Measurements from ENCODE around the gene CACNB2. TPM values are rescaled to one million over a fixed set of nuclear protein-coding genes. Genes with fewer than 3 reads are reported as not detected.

The CACNB2 gene
- total and polyA plus RNA-seq, 10 of the 15 experiments (the other 5 are each of a cell fraction or from before 2014, with no cell fraction given), result 0.62 to 8.1 (median 1.2) TPM

GRCh38 chr10:18381679-18382078 lies 241.5 kb downstream of the CACNB2 start:
- ATAC-seq (peak; percentile 28; the same call in 1 of the 3 replicates), FAIRE-seq (no peak), DNase-seq (ENCODE audit: low read depth, low spot score) (no peak)
- intact Hi-C loops (cut with micrococcal nuclease; ENCODE audit: unreplicated experiment), result no loop called here
- in situ Hi-C loops (cut with MboI), result no loop called here
- Histone ChIP-seq H3K9ac (ENCODE audit: control insufficient read depth, insufficient read depth, low read length) (no peak overlapping the region), H3K27ac (ENCODE audit: control insufficient read depth, insufficient read depth) (no peak overlapping the region), H4K20me1 (ENCODE audit: control insufficient read depth, insufficient read depth) (no peaks in the 10 kb centered on the region), H2AFZ (ENCODE audit: control insufficient read depth, low read depth, low read length) (no peak overlapping the region), H3K4me1 (ENCODE audit: control insufficient read depth, insufficient read depth, low read length) (no peaks in the 10 kb centered on the region), H3K79me2 (ENCODE audit: control insufficient read depth, insufficient read depth, low read length) (no peaks in the 10 kb centered on the region), H3K27me3 (replicated peaks in 1 of 2; ENCODE audit: control insufficient read depth in 2 of 2, insufficient read depth in 2 of 2, low read length in 1 of 2) (no peaks in the 10 kb centered on the region), H3K9me3 (replicated peaks; ENCODE audit: control insufficient read depth, insufficient read depth, low read length) (no peaks in the 10 kb centered on the region), H3K4me2 (ENCODE audit: control insufficient read depth, insufficient read depth) (no peak overlapping the region), H3K36me3 (ENCODE audit: control insufficient read depth in 2 of 2, insufficient read depth in 2 of 2, low read length in 1 of 2) (no peaks in the 10 kb centered on the region), H3K4me3 (no peak overlapping the region)
- TF ChIP-seq MTA2 (IDR thresholded peaks at IDR 0.05; ENCODE audit: low read depth) (no peak), TCF3 (IDR thresholded peaks at IDR 0.05; ENCODE audit: borderline replicate concordance, insufficient read depth, low read depth, low read length) (no peak), BMI1 (IDR thresholded peaks at IDR 0.05; ENCODE audit: borderline replicate concordance) (no peak), RUNX3 (IDR thresholded peaks at IDR 0.05; ENCODE audit: low read length) (no peak), ZSCAN29 (IDR thresholded peaks at IDR 0.05) (no peak), STAT3 (IDR thresholded peaks at IDR 0.05; ENCODE audit: low read depth, low read length) (no peak), PRDM15 (CRISPR knock-in tag; IDR thresholded peaks at IDR 0.05) (no peak), TAF1 (IDR thresholded peaks at IDR 0.05; ENCODE audit: borderline replicate concordance, low read depth, low read length) (no peak), POLR2A (IDR thresholded peaks at IDR 0.05; ENCODE audit: low read depth, low read length) (no peak), YY1 (IDR thresholded peaks at IDR 0.05; ENCODE audit: low read depth, low read length) (no peak), NR2C1 (IDR thresholded peaks at IDR 0.05) (no peak), ZNF384 (IDR thresholded peaks at IDR 0.05; ENCODE audit: borderline replicate concordance, low read depth, low read length) (no peak), ATF2 (IDR thresholded peaks at IDR 0.05; ENCODE audit: low read length) (no peak), SIN3A (IDR thresholded peaks at IDR 0.05; ENCODE audit: low read depth, low read length) (no peak), BACH1 (IDR thresholded peaks at IDR 0.05; ENCODE audit: borderline replicate concordance) (no peak), ZZZ3 (IDR thresholded peaks at IDR 0.05; ENCODE audit: control insufficient read depth, insufficient read length, low read depth) (no peak), EZH2 (IDR thresholded peaks at IDR 0.05; ENCODE audit: borderline replicate concordance, control insufficient read depth, low read depth, low read length) (no peak)
- TF ChIP-seq, protein P1, sequence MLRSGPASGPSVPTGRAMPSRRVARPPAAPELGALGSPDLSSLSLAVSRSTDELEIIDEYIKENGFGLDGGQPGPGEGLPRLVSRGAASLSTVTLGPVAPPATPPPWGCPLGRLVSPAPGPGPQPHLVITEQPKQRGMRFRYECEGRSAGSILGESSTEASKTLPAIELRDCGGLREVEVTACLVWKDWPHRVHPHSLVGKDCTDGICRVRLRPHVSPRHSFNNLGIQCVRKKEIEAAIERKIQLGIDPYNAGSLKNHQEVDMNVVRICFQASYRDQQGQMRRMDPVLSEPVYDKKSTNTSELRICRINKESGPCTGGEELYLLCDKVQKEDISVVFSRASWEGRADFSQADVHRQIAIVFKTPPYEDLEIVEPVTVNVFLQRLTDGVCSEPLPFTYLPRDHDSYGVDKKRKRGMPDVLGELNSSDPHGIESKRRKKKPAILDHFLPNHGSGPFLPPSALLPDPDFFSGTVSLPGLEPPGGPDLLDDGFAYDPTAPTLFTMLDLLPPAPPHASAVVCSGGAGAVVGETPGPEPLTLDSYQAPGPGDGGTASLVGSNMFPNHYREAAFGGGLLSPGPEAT (IDR thresholded peaks at IDR 0.05; ENCODE audit: low read depth), result no peak
- TF ChIP-seq, protein P2, sequence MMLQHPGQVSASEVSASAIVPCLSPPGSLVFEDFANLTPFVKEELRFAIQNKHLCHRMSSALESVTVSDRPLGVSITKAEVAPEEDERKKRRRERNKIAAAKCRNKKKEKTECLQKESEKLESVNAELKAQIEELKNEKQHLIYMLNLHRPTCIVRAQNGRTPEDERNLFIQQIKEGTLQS (IDR thresholded peaks at IDR 0.05; ENCODE audit: borderline replicate concordance, extremely low read depth, low read depth, low read length), result no peak
- no TSS peak for BruUV-seq (replicated peaks)
- ChIA-PET SMC1A (ENCODE audit: uncharacterized antibody, unreplicated experiment) (no interaction called here), POLR2A (no interaction called here), RAD21 (ENCODE audit: unreplicated experiment) (no interaction called here), CTCF (no interaction called here)
- 58% methylated on average over 4 of the region's 5 CpGs for WGBS (ENCODE audit: insufficient coverage, insufficient replicate concordance, low lambda C conversion rate, missing lambda C conversion rate)

Data from GM12878 (cell line).